T follicular helper cell (primary cell): Measurements from ENCODE around the gene TNP1.

Source experiments
- DNase-seq: peaks from one replicate; pipeline ENCODE4 v3.0.0-alpha.2; 2020; ENCODE audit warnings: low read depth

Gene TNP1

DNA sequence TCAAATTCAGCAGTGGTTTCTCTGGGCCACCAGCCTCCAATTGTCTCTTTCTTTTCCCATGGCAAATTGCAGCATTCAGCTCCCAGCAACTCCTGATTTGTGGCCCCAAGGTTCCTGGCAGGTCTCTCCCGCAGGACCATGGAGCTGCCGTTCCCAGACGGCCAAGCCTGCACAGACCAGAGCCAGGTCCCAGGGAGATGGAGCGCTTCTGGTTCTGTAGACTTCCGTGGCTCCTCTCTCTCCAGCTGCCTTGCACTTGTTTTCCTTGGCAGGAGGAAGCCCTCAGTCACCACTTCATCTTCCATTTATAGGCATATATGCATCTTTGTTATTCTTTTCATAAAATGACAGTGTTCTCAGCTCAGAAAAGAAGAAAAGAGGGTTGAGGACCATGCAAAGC lies 21.7 kb downstream of the TNP1 start:
- DNase-seq, result no peak

DNA sequence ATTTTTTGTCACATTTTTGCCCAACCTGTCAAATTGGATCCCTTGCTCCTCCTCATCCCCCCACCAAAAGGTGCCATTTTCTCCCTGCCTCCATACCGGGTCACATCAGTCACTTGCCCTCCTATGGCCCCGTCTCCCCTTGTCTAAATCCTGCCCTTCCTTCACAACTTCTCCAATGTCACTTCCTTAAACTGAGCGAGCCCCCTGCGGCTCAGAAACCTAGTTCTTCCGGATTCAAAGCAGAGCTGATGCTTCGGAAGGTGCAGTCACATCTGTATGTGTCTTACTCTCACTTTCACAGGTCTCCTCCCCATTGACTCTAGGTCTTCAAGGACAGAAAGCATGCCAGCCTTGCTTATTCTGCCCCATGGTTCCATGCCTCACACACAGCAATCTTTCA lies 22.1 kb downstream of the TNP1 start:
- DNase-seq, result no peak

DNA sequence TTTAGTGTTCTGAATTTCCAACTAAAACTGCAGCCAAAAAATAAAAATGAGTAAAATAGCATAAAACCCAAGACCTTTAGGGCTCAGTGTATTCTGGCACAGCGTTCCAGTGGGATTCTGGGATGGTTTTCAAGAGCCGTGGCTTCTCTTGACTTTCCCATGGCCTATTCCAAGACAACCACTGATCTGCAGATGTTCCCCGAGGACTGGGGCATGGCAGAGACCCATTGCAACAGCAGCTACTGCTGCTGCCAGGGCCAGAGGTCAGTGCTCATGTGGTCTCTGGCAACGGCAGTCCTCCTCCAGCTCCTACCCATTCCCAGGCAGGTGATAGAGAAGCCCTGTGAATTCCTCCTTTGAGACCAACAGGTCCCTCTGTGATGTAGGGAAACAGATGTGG lies 26.8 kb downstream of the TNP1 start:
- no peak for DNase-seq

DNA sequence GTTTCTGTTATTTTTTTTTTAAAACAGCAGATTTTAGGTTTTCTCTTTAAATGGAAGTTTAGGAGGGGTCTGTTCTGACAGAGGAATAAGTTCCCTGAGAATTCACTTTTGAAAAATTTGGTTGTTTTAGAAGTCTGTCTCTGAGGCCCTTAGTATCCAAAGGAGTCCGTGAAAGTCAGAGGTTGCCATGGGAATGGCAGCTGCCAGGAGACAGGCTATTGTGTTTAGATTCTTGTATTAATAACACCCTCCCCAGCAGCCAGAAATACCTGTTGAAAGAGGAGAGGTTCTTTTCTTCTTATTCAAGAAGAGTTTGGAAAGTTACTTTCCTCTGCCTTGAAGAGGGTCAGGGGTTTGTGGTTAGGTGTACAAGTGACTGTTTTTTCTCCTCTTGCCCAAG lies 29.5 kb downstream of the TNP1 start:
- DNase-seq, result no peak

DNA sequence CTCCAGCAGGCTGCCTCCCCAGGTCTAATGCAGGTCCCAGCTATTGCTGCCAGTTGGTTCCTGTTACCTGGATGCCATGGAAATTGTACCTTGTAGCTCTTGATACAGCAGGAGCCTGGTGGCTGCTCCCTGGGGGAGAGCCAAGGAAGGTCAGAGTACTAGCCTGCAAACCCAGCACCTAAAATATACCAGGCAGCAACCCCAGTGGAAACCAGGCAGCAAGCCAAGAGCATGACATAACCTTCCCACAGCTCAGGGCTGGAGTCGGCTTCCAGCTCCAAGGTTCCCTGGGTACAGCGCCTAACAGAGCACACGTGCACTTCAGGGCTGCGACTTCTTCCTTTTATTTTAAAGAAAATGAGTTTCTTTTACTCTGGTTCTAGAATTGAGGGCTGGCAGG lies 30.3 kb downstream of the TNP1 start:
- no peak for DNase-seq

DNA sequence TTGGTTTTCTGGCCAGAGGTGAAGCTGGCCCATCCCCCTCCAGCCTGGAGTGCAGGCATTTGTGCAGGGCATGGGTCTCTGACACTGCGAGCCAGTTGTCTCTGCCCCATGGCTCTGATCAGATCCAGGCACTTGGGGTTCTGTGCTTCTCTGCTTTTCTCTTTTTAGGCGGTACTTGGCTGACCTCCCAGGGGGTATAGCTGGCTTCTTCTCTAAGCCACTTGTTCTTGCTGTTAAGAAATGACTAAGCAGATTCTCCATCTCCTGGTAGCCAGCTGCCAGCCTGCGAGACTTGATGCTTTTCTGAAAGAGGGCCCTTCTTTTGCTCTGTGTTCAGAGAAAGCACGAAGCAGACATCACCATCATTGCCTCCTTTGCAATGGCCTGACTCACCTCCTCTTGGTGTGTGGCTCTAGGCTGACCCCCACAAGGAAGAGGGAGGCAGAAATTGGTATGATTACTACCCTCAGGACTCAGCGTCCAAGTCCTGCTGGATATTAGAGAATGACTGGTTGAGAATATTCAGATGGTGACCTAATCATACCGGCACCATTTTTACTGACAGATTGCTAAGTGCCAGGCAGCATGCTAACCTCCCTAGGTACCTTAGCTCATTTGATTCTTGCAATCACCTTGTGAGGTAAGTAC lies 32.7 kb downstream of the TNP1 start:
- no peak for DNase-seq

DNA sequence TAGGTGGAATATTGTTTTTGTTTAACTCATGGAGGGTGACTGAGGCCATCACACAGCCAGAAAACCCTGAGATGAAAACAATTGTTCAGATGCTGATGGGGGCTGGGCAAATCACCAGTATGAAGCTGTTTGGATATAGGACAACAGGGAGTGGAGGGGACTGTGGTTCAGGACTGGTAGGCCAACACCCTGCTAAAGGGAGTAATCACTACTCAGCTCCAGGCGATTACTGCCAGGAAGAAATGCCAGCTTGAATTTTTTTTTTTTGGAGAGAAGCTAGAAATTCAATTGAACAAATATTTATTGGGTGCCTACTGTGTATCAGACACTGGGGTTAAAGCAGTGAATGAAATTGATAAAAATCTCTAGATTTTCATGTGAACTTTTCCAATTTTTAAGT lies 37.4 kb downstream of the TNP1 start:
- DNase-seq, result no peak

DNA sequence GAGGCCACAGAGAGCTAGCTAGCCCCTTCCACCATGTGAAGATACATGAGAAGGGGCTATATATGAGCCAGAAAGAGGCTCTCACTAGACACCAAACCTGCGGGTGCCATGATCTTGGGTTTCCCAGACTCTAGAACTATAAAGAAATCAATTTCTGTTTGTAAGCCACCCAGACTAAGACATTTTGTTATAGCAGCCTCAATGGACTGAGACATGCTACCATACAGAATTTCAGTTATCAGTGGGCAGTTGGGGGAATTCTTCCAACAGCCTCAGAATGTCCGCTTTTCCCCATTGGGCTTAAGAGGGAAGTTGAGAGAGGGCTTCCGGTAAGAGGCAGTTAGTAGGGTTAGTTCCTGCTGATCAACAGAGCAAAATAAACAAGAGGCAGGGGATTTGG lies 39.2 kb downstream of the TNP1 start:
- no peak for DNase-seq

DNA sequence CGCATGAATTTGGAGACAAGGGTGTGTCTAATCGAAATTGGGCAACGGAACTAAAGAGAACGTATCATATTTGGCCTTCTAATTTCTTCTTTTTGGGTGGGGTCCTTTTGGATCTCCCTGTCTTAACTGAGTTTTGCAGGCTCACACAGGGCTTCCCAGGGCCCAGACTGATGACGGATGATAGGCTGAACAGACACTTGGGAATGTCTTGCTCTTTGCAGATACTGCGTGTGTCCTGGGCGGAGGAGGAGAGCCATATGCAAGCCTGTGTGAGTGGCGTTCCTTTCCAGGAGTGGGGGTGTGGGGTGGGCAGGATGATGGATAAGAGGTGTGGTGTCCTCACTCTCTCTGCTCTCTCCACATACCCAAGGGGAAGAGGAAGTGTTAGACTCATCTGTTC lies 40.1 kb downstream of the TNP1 start:
- no peak for DNase-seq

DNA sequence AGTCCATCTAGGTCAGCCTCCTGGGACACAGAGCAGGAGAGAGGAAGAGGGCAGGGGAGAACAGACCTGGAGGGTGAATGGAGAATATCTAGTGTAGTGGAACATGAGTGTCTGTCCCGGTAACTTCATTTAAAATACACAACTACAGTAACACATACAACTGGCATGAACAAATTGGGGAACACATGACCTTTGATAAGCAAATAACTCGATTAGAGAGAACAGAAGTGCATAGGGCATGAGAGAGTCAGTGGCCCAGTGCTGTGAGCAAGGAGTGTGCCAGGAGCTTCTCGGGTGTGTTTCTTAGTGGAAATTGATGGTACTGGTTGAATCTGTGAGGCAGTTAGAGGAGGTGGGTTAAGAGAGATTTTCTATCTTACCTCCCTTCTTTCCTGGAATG lies 40.8 kb downstream of the TNP1 start:
- no peak for DNase-seq

DNA sequence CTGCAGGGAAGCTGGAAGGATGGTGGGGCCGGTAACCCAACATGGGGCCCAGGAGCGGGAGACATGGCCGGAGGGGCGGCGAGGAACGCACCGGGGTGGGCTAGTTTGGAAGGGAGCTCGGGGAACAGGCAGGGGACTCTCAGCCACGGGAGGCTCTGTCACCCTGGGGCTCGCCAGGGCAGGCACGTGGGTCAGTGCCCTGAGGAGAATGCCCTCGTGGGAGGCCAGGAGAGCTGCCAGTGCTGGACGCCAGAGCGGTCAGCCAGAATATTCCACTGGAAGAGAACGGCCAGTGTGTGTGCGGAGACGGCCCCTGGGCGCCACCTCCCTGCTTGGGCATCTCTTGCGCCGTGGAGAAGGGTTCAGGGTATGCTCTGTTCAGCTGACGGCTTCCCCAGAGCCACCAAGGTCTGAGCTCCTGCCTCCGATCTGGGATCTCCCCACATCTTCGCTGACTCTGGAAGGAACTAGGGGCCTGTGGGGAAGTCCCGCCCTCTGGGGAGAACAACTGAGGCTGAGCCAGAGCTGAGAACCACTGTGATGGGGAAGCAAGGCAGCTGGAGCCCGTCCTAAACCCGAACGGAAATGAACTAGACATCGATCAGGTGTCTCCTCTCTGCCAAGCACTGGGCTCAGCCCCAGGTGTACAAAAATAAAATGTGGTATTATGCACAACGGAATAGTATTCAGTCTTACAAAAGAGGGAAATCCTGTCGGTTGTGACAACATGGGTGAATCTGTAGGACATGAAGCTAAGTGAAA lies 49.3 kb downstream of the TNP1 start:
- no peak for DNase-seq
